ENCODE data around the gene FAM204A.

FAM204A gene

GRCh38 chr10:118266098-118266748, 75.9 kb downstream of the FAM204A start:
- no peak for DNase-seq (ENCODE audit: low spot score)
- in situ Hi-C loops (cut with MboI; ENCODE audit: low pct_unique_long_range_greater_than_20kb, low sequenced_read_pairs, unreplicated experiment) = no loop called here
- TF ChIP-seq CTCF (IDR thresholded peaks at IDR 0.05; ENCODE audit: extremely low read depth, insufficient read depth, missing control alignments) = no peak

- DNase-seq (ENCODE audit: low spot score) = no peak
- no peak for TF ChIP-seq CTCF (IDR thresholded peaks at IDR 0.05; ENCODE audit: extremely low read depth, insufficient read depth, missing control alignments)
- in situ Hi-C loops (cut with MboI; ENCODE audit: low pct_unique_long_range_greater_than_20kb, low sequenced_read_pairs, unreplicated experiment) = no loop called here
These were observed 77.2 kb downstream of the FAM204A start for GRCh38 chr10:118264838-118265470.

- no peak for DNase-seq (ENCODE audit: low spot score)
- in situ Hi-C loops (cut with MboI; ENCODE audit: low pct_unique_long_range_greater_than_20kb, low sequenced_read_pairs, unreplicated experiment) = no loop called here
- TF ChIP-seq CTCF (IDR thresholded peaks at IDR 0.05; ENCODE audit: extremely low read depth, insufficient read depth, missing control alignments) = no peak
These were observed 77.9 kb downstream of the FAM204A start for GRCh38 chr10:118264252-118264651.

GRCh38 chr10:118262538-118262937, 79.6 kb downstream of the FAM204A start:
- in situ Hi-C loops (cut with MboI; ENCODE audit: low pct_unique_long_range_greater_than_20kb, low sequenced_read_pairs, unreplicated experiment) = no loop called here
- DNase-seq (ENCODE audit: low spot score) = no peak
- no peak for TF ChIP-seq CTCF (IDR thresholded peaks at IDR 0.05; ENCODE audit: extremely low read depth, insufficient read depth, missing control alignments)

GRCh38 chr10:118259288-118259906, 82.7 kb downstream of the FAM204A start:
- in situ Hi-C loops (cut with MboI; ENCODE audit: low pct_unique_long_range_greater_than_20kb, low sequenced_read_pairs, unreplicated experiment) = no loop called here
- DNase-seq (ENCODE audit: low spot score) = peak; percentile 20
- peak; percentile 64 for TF ChIP-seq CTCF (IDR thresholded peaks at IDR 0.05; ENCODE audit: extremely low read depth, insufficient read depth, missing control alignments)

GRCh38 chr10:118258285-118258684, 83.8 kb downstream of the FAM204A start:
- no peak for DNase-seq (ENCODE audit: low spot score)
- TF ChIP-seq CTCF (IDR thresholded peaks at IDR 0.05; ENCODE audit: extremely low read depth, insufficient read depth, missing control alignments) = no peak
- in situ Hi-C loops (cut with MboI; ENCODE audit: low pct_unique_long_range_greater_than_20kb, low sequenced_read_pairs, unreplicated experiment) = no loop called here
